ENCODE measurements around the gene TPI1. TPM values are rescaled to one million over a fixed set of nuclear protein-coding genes. Genes with fewer than 3 reads are reported as not detected.

The TPI1 gene
- total RNA-seq, 1 donor from 2014 or later: 1,878 TPM

DNA sequence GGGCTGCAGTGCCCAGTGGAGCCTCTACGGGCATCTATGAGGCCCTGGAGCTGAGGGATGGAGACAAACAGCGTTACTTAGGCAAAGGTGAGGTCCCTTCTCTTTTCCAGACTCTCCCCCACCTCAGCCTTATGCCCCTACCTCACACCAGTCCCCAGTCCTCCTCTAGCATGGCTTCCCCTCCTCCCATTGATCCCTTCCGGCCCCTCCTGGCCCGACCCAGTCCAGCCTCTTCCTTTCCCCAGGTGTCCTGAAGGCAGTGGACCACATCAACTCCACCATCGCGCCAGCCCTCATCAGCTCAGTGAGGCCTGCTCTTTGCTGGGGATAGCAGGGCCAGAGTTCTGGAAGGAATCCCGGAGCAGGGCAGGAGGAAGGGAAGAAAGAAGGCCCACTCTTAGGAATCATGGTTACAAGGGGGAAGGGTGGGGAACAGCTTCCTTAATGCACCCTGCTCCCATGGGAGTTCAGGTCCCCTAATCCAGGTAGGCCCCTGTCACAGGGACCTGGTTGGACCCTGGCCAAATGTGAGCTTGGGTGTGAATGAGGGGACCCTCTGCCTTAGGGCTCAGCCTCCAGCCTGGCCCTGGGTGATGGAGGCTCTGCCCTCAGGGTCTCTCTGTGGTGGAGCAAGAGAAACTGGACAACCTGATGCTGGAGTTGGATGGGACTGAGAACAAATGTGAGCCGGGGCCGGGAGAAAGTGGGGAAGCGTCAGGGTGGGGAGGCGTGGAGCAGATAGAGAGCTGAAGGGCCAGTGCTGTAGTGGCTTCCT lies 49.3 kb downstream of the TPI1 start:
- Histone ChIP-seq H3K27ac (ENCODE audit: low read depth, low read length) (no peak overlapping the region), H3K9me3 (ENCODE audit: control insufficient read depth in 3 of 3, low read length in 3 of 3) (no peaks in the 10 kb centered on the region), H3K27me3 (ENCODE audit: control insufficient read depth in 3 of 3, insufficient read depth in 3 of 3, low read length in 3 of 3) (peaks cover 12 to 27% (median 23%) of the 10 kb centered on the region in 3 donors), H3K4me1 (ENCODE audit: control insufficient read depth in 3 of 3, insufficient read depth in 3 of 3, low read length in 3 of 3) (peaks cover 9 to 14% (median 13%) of the 10 kb centered on the region in 3 donors), H3K9ac (ENCODE audit: low read depth in 1 of 3, low read length in 3 of 3) (no peak overlapping the region), H3K4me3 (ENCODE audit: low read length in 3 of 3) (no peak overlapping the region), H3K36me3 (ENCODE audit: control insufficient read depth in 3 of 3, insufficient read depth in 3 of 3, low read length in 3 of 3) (peaks cover 0 to 5% (median 2%) of the 10 kb centered on the region in 3 donors)

GRCh38 chr12:6917491-6918231 lies 50.3 kb downstream of the TPI1 start:
- Histone ChIP-seq H3K27me3 (ENCODE audit: control insufficient read depth in 3 of 3, insufficient read depth in 3 of 3, low read length in 3 of 3) (peaks cover 10 to 23% (median 19%) of the 10 kb centered on the region in 3 donors), H3K9ac (ENCODE audit: low read depth in 1 of 3, low read length in 3 of 3) (no peak overlapping the region), H3K9me3 (ENCODE audit: control insufficient read depth in 3 of 3, low read length in 3 of 3) (no peaks in the 10 kb centered on the region), H3K4me1 (ENCODE audit: control insufficient read depth in 3 of 3, insufficient read depth in 3 of 3, low read length in 3 of 3) (peaks cover 9 to 14% (median 13%) of the 10 kb centered on the region in 3 donors), H3K27ac (ENCODE audit: low read depth, low read length) (no peak overlapping the region), H3K36me3 (ENCODE audit: control insufficient read depth in 3 of 3, insufficient read depth in 3 of 3, low read length in 3 of 3) (peaks cover 0 to 5% (median 2%) of the 10 kb centered on the region in 3 donors), H3K4me3 (ENCODE audit: low read length in 3 of 3) (no peak overlapping the region)

GRCh38 chr12:6919588-6919987 lies 52.3 kb downstream of the TPI1 start:
- peaks cover 15 to 20% (median 16%) of the 10 kb centered on the region in 3 donors for H3K4me1 ChIP-seq (ENCODE audit: control insufficient read depth in 3 of 3, insufficient read depth in 3 of 3, low read length in 3 of 3)
- H3K9ac ChIP-seq (ENCODE audit: low read depth in 1 of 3, low read length in 3 of 3): no peak overlapping the region
- no peak overlapping the region for H3K4me3 ChIP-seq (ENCODE audit: low read length in 3 of 3)
- H3K36me3 ChIP-seq (ENCODE audit: control insufficient read depth in 3 of 3, insufficient read depth in 3 of 3, low read length in 3 of 3): peaks cover 0 to 5% (median 2%) of the 10 kb centered on the region in 3 donors
- no peak overlapping the region for H3K27ac ChIP-seq (ENCODE audit: low read depth, low read length)
- H3K9me3 ChIP-seq (ENCODE audit: control insufficient read depth in 3 of 3, low read length in 3 of 3): no peaks in the 10 kb centered on the region
- peaks cover 4 to 13% (median 9%) of the 10 kb centered on the region in 3 donors for H3K27me3 ChIP-seq (ENCODE audit: control insufficient read depth in 3 of 3, insufficient read depth in 3 of 3, low read length in 3 of 3)

Other genes starting within 250 kb of the TPI1 start
- gene LPAR5, start 231.6 kb upstream of the TPI1 start, total RNA-seq: 1.0 TPM
- 1.0 TPM for gene ACRBP, start 220.1 kb upstream of the TPI1 start, total RNA-seq
- gene ING4, start 204.4 kb upstream of the TPI1 start, total RNA-seq: 38.1 TPM
- 8.4 TPM for gene ZNF384, start 178.2 kb upstream of the TPI1 start, total RNA-seq
- under 0.01 TPM for gene PIANP, start 166.7 kb upstream of the TPI1 start, total RNA-seq
- 30.8 TPM for gene COPS7A, start 143.5 kb upstream of the TPI1 start, total RNA-seq
- 73.6 TPM for gene MLF2, start 114.4 kb upstream of the TPI1 start, total RNA-seq
- gene PTMS, start 101.2 kb upstream of the TPI1 start, total RNA-seq: 40.2 TPM
- gene LAG3, start 95.0 kb upstream of the TPI1 start, total RNA-seq: not detected
- gene CD4, start 78.0 kb upstream of the TPI1 start, total RNA-seq: 6.8 TPM
- gene GPR162, start 45.7 kb upstream of the TPI1 start, total RNA-seq: 8.9 TPM
- gene P3H3, start 39.1 kb upstream of the TPI1 start, total RNA-seq: 19.8 TPM
- gene GNB3, start 26.6 kb upstream of the TPI1 start, total RNA-seq: 3.7 TPM
- gene CDCA3, start 16.2 kb upstream of the TPI1 start, total RNA-seq: 3.1 TPM
- 61.6 TPM for gene USP5, start 15.4 kb upstream of the TPI1 start, total RNA-seq
- 3.1 TPM for gene SPSB2, start 5.8 kb downstream of the TPI1 start, total RNA-seq
- gene LRRC23, start 37.3 kb downstream of the TPI1 start, total RNA-seq: 12.5 TPM
- 2.6 TPM for gene ENO2, start 47.0 kb downstream of the TPI1 start, total RNA-seq
- 7.3 TPM for gene ATN1, start 60.4 kb downstream of the TPI1 start, total RNA-seq
- gene RNU7-1, start 76.3 kb downstream of the TPI1 start, total RNA-seq: not detected
- gene C12orf57, start 76.5 kb downstream of the TPI1 start, total RNA-seq: 205 TPM
- 7.8 TPM for gene PTPN6, start 83.8 kb downstream of the TPI1 start, total RNA-seq
- gene PHB2, start 103.1 kb downstream of the TPI1 start, total RNA-seq: 273 TPM
- gene EMG1, start 103.4 kb downstream of the TPI1 start, total RNA-seq: 28.2 TPM
- 14.6 TPM for gene LPCAT3, start 150.9 kb downstream of the TPI1 start, total RNA-seq
- gene C1S, start 193.2 kb downstream of the TPI1 start, total RNA-seq: 89.8 TPM
- 76.7 TPM for gene C1R, start 224.9 kb downstream of the TPI1 start, total RNA-seq
- gene C1RL, start 241.7 kb downstream of the TPI1 start, total RNA-seq: 10.4 TPM

Measured in skeletal muscle tissue (tissue), 4 donors.